IPS-18c (cell line): ENCODE measurements around the gene ARSG.
"Not testable (repeated sequence)": the region's sequence is repeated elsewhere in the genome, so short reads cannot be mapped to it uniquely, and the experiment has no call there.

ENCODE experiments used
- H3K4me3 ChIP-seq: 2 replicates; pipeline ENCODE4 v1.7.0; 2013; ENCODE audit warnings: low read depth, mild to moderate bottlenecking, low read length, moderate library complexity; ENCODE audit not compliant: insufficient read depth
- H3K9me3 ChIP-seq: one replicate; pipeline ENCODE4 v1.6.1; 2013; ENCODE audit warnings: mild to moderate bottlenecking, low read length, moderate library complexity; ENCODE audit not compliant: control insufficient read depth, insufficient read depth

Gene ARSG

GRCh38 chr17:68318103-68318991 is 27.1 kb downstream of the ARSG start:
- Histone ChIP-seq H3K4me3 (no peak overlapping the region), H3K9me3 (no peaks in the 10 kb centered on the region)

- Histone ChIP-seq H3K9me3 (no peaks in the 10 kb centered on the region), H3K4me3 (no peak overlapping the region)
These were observed 28.3 kb downstream of the ARSG start for GRCh38 chr17:68319410-68320162.

GRCh38 chr17:68320311-68320865 is 29.1 kb downstream of the ARSG start:
- no peak overlapping the region for H3K4me3 ChIP-seq
- no peaks in the 10 kb centered on the region for H3K9me3 ChIP-seq

GRCh38 chr17:68320943-68321555 is 29.8 kb downstream of the ARSG start:
- Histone ChIP-seq H3K4me3 (no peak overlapping the region), H3K9me3 (no peaks in the 10 kb centered on the region)

- Histone ChIP-seq H3K9me3 (no peaks in the 10 kb centered on the region), H3K4me3 (no peak overlapping the region)
These were observed 30.3 kb downstream of the ARSG start for GRCh38 chr17:68321556-68321954.

- H3K4me3 ChIP-seq: no peak overlapping the region
- H3K9me3 ChIP-seq: no peaks in the 10 kb centered on the region
These were observed 31.3 kb downstream of the ARSG start for GRCh38 chr17:68322630-68323029.

GRCh38 chr17:68324114-68324513 is 32.8 kb downstream of the ARSG start:
- Histone ChIP-seq H3K9me3 (no peaks in the 10 kb centered on the region), H3K4me3 (no peak overlapping the region)

- no peaks in the 10 kb centered on the region for H3K9me3 ChIP-seq
- H3K4me3 ChIP-seq: no peak overlapping the region
These were observed 33.5 kb downstream of the ARSG start for GRCh38 chr17:68324654-68325336.

GRCh38 chr17:68325961-68326360 is 34.7 kb downstream of the ARSG start:
- H3K4me3 ChIP-seq: no peak overlapping the region
- H3K9me3 ChIP-seq: no peaks in the 10 kb centered on the region

- H3K9me3 ChIP-seq: no peaks in the 10 kb centered on the region
- H3K4me3 ChIP-seq: no peak overlapping the region
These were observed 35.4 kb downstream of the ARSG start for GRCh38 chr17:68326681-68327080.

GRCh38 chr17:68327823-68328557 is 36.7 kb downstream of the ARSG start:
- Histone ChIP-seq H3K9me3 (no peaks in the 10 kb centered on the region), H3K4me3 (no peak overlapping the region)

GRCh38 chr17:68328676-68329075 is 37.4 kb downstream of the ARSG start:
- H3K4me3 ChIP-seq: no peak overlapping the region
- no peaks in the 10 kb centered on the region for H3K9me3 ChIP-seq

- no peaks in the 10 kb centered on the region for H3K9me3 ChIP-seq
- H3K4me3 ChIP-seq: no peak overlapping the region
These were observed 38.0 kb downstream of the ARSG start for GRCh38 chr17:68329331-68329730.

GRCh38 chr17:68331932-68332331 is 40.6 kb downstream of the ARSG start:
- H3K9me3 ChIP-seq, H3K4me3 ChIP-seq: not testable (repeated sequence)

- H3K4me3 ChIP-seq: no peak overlapping the region
- H3K9me3 ChIP-seq: no peaks in the 10 kb centered on the region
These were observed 43.1 kb downstream of the ARSG start for GRCh38 chr17:68334393-68334792.

- H3K4me3 ChIP-seq: no peak overlapping the region
- H3K9me3 ChIP-seq: no peaks in the 10 kb centered on the region
These were observed 50.2 kb downstream of the ARSG start for GRCh38 chr17:68341482-68341881.
